ENCODE results near the gene SH3TC1. TPM values are rescaled to one million over a fixed set of nuclear protein-coding genes. Genes with fewer than 3 reads are reported as not detected.

The SH3TC1 gene
- polyA plus RNA-seq, 4 donors, result 21.8 to 36.5 (median 24.7) TPM

DNA sequence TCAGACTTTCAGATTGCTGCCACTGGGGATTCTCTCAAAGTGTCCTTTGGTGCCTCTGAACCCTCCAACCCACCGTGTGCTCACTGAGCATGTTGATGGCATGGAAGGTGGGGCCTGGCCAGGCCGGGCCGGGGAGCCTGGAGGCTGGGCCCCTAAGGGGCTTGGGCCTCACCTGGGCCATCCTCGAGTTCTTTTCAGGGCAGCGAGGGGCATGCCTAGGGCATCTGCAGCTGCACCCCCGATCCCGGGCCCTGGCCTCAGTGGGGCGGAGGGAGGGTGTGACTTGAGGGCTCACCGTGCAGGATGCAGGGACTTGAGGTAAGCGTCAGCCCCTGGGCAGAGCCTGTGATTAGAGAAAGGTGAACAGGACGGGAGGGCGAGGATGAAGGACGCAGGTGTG is 1.6 kb upstream of the SH3TC1 start:
- DNase-seq (ENCODE audit: low read depth in 4 of 4, low spot score in 3 of 4), result no peak

GRCh38 chr4:8198206-8198905 is 734 bp upstream of the SH3TC1 start:
- DNase-seq (ENCODE audit: low read depth in 4 of 4, low spot score in 3 of 4), result no peak

GRCh38 chr4:8199594-8200301 is 658 bp downstream of the SH3TC1 start:
- DNase-seq (ENCODE audit: low read depth in 4 of 4, low spot score in 3 of 4), result no peak

GRCh38 chr4:8200302-8200975 is 1.3 kb downstream of the SH3TC1 start:
- no peak for DNase-seq (ENCODE audit: low read depth in 4 of 4, low spot score in 3 of 4)

DNA sequence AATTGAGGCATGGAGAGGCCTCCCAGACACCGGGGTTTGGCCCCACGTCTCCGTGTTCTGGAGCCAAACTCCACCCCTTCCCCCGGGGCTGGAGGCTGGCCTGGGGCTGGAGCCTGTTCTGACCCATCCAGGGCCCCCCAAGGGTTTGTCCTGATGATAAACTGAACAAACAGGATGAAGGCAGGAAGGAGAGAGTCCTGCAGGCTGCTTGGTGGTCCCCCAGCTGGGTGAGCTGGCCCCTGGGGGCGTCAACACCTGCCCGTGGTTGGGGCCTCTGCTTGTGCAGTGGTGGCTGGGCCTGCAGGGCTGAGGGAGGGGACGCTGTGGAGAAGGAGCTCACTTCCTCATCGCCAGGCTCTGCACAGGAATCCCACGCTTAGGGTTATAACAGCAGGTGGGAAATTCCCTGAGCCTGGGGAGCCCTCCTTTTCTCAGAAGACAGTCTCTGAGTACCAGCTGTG is 2.3 kb downstream of the SH3TC1 start:
- no peak for DNase-seq (ENCODE audit: low read depth in 4 of 4, low spot score in 3 of 4)

DNA sequence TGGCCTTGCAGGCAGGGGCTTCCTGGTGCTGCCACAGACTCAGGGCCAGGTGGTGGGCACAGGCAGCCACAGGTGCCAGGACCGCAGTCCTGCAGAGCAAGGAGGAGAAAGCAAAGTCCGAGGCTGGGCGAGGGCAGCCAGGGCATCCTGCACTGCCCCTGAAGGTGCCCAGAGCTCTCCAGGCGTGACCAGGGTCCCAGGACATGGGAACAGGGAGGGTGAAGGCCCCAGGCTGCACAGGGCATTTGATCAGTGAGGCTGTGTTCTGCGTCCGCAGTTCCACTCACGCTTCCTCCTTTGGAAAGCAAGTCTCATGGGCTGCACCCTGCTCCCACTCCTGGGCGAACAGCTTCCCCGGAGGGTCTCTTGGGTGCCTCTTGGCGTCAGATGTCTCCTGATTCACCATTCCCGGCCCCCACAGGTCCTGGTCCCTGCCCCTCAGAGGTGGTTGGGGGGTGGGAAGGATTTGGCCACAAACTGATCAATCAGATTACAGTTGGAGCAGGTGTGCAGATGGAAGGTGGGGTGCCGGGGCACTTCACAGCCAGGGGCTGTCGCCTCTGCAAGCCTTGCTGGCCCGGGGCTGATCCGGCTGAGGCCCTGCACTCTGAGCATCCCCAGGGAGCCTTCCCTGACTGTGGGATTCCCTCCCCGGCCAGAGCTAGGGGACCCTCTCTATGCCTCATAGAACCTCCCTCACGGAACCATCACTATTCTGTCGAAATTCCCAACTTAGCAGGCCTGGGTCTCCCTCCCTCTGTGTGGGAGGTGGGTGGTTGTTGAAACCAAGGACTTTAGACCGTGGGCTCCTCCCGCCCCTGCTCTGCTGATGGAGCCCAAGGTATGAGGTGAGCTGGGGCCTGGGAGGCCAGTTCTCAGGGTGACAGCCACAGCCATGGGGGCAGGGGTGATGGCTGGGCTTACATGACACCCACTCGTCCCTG is 3.3 kb downstream of the SH3TC1 start:
- DNase-seq (ENCODE audit: low read depth in 4 of 4, low spot score in 3 of 4), result no peak

DNA sequence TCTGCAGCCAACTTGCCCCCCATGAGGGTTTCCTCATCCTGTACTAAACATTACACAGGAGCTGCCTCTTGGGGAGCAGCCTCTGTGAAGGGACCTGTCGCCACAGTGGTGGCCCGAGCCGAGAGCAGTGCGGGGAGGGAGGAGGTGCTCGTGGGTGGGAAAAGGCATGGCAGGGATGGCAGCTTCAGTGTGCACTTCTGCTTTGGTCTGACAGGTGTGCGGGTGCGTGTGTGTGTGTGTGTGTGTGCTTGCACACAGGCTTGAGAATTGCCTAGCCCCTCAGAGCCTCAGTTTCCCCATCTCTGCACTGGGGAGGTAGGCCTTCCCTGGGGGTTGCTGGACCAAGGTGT is 3.9 kb downstream of the SH3TC1 start:
- DNase-seq (ENCODE audit: low read depth in 4 of 4, low spot score in 3 of 4), result no peak

DNA sequence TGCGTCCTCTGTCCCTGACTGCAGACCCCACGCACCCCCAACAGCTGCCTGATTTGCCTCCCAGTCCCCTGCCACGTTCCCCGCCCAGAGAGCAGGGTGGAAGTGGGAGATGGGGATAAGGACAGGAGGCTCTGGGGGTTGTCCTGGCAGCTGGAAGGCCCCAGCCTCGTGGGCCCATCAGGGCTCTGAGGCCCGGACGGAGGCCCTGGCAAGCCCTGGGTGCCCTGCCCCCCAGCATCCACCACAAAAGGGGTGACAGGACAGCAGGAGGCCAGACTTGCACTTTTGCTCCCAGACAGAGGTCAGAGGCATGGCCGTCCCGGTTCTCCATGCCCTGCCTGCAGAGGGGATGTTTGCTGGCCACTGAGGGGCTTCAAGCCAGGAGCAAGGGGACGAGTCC is 4.7 kb downstream of the SH3TC1 start:
- no peak for DNase-seq (ENCODE audit: low read depth in 4 of 4, low spot score in 3 of 4)

DNA sequence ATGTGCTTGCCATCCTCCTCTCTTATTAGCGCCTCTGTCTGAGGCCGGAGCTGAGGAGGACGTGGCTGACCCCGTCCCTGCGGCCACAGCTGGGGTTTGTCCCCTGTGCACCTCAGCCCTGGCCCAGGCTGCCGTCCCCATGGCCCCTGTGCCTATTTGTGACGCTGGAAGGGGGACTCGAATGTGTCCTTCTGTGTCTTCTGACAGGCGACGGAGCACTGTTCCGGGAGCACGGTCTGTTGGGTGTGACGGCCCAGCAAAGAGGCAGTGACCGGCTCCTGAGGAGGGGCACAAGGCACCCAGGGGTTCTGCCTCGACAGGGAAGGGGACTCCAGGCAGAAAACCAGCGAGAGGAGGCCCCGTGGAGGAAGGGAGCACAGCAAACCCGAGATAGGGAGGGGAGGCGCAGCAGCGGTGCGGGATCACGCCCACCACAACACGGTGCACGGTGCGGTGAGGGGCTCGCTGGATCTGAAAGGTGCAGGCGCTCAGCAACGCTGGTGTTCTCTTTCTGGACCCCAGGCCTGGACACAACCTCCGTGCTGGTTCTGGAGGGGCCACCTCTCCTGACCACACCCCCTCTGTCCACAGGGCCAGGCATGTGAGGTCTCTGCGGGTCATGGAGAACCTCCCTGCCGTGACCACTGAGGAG is 5.6 kb downstream of the SH3TC1 start:
- DNase-seq (ENCODE audit: low read depth in 4 of 4, low spot score in 3 of 4), result no peak

GRCh38 chr4:8205241-8205707 is 6.2 kb downstream of the SH3TC1 start:
- DNase-seq (ENCODE audit: low read depth in 4 of 4, low spot score in 3 of 4), result no peak

DNA sequence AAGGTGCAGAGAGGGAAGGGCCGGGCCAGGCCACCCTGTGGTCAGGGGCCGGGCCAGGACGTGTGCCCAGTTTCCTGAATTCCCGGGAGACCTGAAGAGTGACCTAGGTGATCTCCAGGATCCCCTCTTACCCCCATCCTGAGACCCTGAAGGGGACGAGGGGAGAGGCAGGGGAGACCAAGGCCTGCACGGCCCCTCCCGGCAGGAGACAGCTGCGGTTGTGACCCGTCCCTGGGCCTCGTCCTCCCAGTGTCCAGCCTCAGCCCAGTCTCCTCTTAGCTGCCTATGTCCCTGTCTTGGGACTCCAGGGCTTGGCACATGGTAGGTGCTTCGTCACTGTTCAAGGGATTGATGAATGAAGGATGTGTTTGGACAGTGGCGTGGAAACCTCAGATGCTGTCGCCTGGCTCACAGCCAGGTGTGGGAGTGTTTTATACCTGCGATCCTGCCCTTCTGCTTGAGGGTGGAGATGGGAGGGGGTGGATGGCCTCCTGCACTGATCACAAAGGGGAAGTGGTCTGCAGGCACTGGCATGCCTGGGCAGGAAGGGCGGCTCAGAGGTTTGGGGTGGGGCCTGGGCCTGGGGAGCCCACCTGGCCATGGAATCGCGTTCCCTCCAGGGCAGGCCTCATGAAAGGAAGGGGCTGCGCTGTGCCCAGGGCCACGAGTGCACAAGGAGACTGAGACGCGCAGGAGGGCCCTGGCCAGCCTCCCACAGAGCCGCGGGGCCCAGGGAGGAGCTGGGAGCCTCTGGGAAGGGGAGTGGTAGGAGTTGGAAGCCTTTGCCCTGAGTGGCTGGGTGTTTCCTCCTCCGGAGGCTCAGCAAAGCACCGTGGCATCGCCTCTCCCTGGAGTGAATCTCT is 6.9 kb downstream of the SH3TC1 start:
- DNase-seq (ENCODE audit: low read depth in 4 of 4, low spot score in 3 of 4), result no peak

DNA sequence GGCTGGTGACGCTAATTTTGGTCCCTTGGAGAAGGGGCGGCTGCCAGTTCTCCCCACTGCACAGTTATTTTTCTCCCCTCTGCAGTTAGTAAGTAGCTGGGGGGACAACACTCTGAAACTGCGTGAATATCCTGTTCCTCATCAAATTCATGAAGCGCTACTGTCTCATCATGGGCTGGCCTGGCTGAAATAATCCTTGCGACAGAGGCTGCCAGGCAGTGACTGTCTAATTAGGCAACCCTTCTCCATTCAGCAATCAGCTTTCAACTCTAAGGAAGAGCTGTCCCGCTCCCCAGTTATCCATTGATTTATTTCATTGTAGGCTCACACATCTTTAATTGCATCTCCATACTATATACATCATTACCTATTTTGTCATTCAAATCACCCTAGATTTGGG is 8.2 kb downstream of the SH3TC1 start:
- DNase-seq (ENCODE audit: low read depth in 4 of 4, low spot score in 3 of 4), result no peak

GRCh38 chr4:8208565-8208964 is 9.5 kb downstream of the SH3TC1 start:
- DNase-seq (ENCODE audit: low read depth in 4 of 4, low spot score in 3 of 4), result no peak

DNA sequence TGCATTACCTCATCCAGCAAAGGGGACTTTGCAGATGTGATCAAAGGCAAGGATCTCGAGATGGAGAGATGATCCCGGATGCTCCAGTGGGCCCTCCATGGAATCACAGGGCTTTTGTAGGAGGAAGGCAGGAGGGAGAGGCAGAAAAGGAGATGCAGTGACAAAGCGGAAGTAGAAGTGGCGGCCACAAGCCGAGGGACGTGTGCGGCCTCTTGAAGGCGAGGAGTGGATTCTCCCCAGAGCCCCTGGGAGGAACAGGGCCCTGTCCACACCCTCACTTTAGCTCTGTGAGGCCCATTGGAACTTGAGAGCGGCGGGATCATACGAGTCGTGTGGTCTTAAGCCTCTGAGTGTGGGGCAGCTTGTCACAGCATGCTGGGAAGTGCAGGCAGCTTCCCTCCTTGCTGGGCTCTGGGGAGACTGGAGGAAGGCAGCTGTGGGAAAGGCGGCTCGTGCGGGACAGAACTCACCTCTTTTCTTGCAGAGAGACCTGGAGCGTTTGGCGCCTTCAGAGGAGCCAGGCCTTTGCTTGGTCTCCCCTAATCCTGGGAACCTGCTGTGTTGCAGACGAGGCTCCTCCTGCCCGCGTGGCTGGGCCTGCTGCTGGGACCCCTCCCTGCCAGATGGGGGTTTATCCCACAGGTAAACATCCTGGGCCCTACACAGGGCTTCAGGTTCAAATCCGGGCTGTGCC is 10.2 kb downstream of the SH3TC1 start:
- no peak for DNase-seq (ENCODE audit: low read depth in 4 of 4, low spot score in 3 of 4)

- DNase-seq (ENCODE audit: low read depth in 4 of 4, low spot score in 3 of 4), result no peak
These were observed 10.9 kb downstream of the SH3TC1 start for GRCh38 chr4:8210010-8210409.

DNA sequence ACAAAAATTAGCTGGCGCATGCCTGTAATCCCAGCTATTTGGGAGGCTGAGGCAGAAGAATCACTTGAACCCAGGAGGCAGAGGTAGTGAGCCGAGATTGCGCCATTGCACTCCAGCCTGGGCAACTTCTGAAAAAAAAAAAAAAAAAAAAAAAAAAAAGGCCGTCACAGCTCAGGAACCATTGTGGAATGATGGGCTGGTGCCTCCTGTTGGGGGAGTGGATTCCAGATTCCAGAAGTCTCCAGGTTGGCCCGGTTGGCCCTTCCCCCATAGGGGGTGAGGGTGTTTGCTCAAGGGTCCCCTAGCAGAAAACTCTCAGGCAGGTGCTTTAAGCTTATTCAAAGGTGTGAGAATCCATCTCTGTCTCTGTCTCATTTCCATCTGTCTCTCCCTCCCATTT is 11.5 kb downstream of the SH3TC1 start:
- DNase-seq (ENCODE audit: low read depth in 4 of 4, low spot score in 3 of 4), result no peak

- DNase-seq (ENCODE audit: low read depth in 4 of 4, low spot score in 3 of 4), result no peak
These were observed 12.2 kb downstream of the SH3TC1 start for GRCh38 chr4:8211251-8211650.

- DNase-seq (ENCODE audit: low read depth in 4 of 4, low spot score in 3 of 4), result no peak
These were observed 12.9 kb downstream of the SH3TC1 start for GRCh38 chr4:8211737-8212581.
